ENCODE data around the gene ZNF629.

The ZNF629 gene

GRCh38 chr16:30786115-30786935 is 680 bp downstream of the ZNF629 start:
- DNase-seq (ENCODE audit: insufficient read length, low spot score) (peak; percentile 58), FAIRE-seq (peak; percentile 64)

GRCh38 chr16:30785126-30786106 is 1.6 kb downstream of the ZNF629 start:
- peak; percentile 28 for FAIRE-seq
- DNase-seq (ENCODE audit: insufficient read length, low spot score): no peak

GRCh38 chr16:30784215-30784614 is 2.8 kb downstream of the ZNF629 start:
- no peak for DNase-seq (ENCODE audit: insufficient read length, low spot score)
- FAIRE-seq: no peak

- DNase-seq (ENCODE audit: insufficient read length, low spot score) (no peak), FAIRE-seq (no peak)
These were observed 3.5 kb downstream of the ZNF629 start for GRCh38 chr16:30783280-30784109.

GRCh38 chr16:30782486-30783279 is 4.3 kb downstream of the ZNF629 start:
- DNase-seq (ENCODE audit: insufficient read length, low spot score) (no peak), FAIRE-seq (no peak)

GRCh38 chr16:30780549-30780948 is 6.5 kb downstream of the ZNF629 start:
- DNase-seq (ENCODE audit: insufficient read length, low spot score): no peak
- no peak for FAIRE-seq

GRCh38 chr16:30780021-30780420 is 7.0 kb downstream of the ZNF629 start:
- no peak for FAIRE-seq
- DNase-seq (ENCODE audit: insufficient read length, low spot score): no peak

GRCh38 chr16:30779596-30779995 is 7.4 kb downstream of the ZNF629 start:
- FAIRE-seq (no peak), DNase-seq (ENCODE audit: insufficient read length, low spot score) (no peak)

GRCh38 chr16:30778549-30779244 is 8.3 kb downstream of the ZNF629 start:
- DNase-seq (ENCODE audit: insufficient read length, low spot score): no peak
- FAIRE-seq: no peak

GRCh38 chr16:30777591-30778297 is 9.3 kb downstream of the ZNF629 start:
- DNase-seq (ENCODE audit: insufficient read length, low spot score) (no peak), FAIRE-seq (no peak)

GRCh38 chr16:30775392-30776188 is 11.4 kb downstream of the ZNF629 start:
- FAIRE-seq: peak; percentile 88
- peak; percentile 94 for DNase-seq (ENCODE audit: insufficient read length, low spot score)

GRCh38 chr16:30775131-30775391 is 11.9 kb downstream of the ZNF629 start:
- DNase-seq (ENCODE audit: insufficient read length, low spot score) (no peak), FAIRE-seq (no peak)

GRCh38 chr16:30774367-30775130 is 12.5 kb downstream of the ZNF629 start:
- DNase-seq (ENCODE audit: insufficient read length, low spot score) (no peak), FAIRE-seq (no peak)

GRCh38 chr16:30773826-30774225 is 13.2 kb downstream of the ZNF629 start:
- no peak for DNase-seq (ENCODE audit: insufficient read length, low spot score)
- FAIRE-seq: no peak

GRCh38 chr16:30771726-30772125 is 15.3 kb downstream of the ZNF629 start:
- DNase-seq (ENCODE audit: insufficient read length, low spot score): no peak
- no peak for FAIRE-seq

- DNase-seq (ENCODE audit: insufficient read length, low spot score): no peak
- FAIRE-seq: no peak
These were observed 17.5 kb downstream of the ZNF629 start for GRCh38 chr16:30769379-30770089.
